Panc1 (cell line): ENCODE results near the gene NTN4. TPM values are rescaled to one million over a fixed set of nuclear protein-coding genes. Genes with fewer than 3 reads are reported as not detected.
"Not testable (repeated sequence)": the region's sequence is repeated elsewhere in the genome, so short reads cannot be mapped to it uniquely, and the experiment has no call there.

ENCODE experiments used
- ATAC-seq: fragments of 200-7000 bp; cut with Tn5 transposase; 2 replicates; pipeline ENCODE4 v1.9.1; 2020; ENCODE audit warnings: mild to moderate bottlenecking, moderate library complexity
- BruUV-seq: library from RNA; stranded (reverse); fragments of 400-500 nt; replicated peaks from 2 replicates; lab custom pipeline; 2021; lab: Mats Ljungman, UMichigan
- CTCF ChIA-PET: fragments of 300-600 bp; sonication (Branson Sonifier 250); formaldehyde crosslinking; loops from one replicate; lab custom pipeline; 2022; ENCODE audit warnings: antibody characterized with exemption; lab: Charles Lee
- POLR2A ChIA-PET: fragments of 300-600 bp; sonication (Branson Sonifier 250); formaldehyde crosslinking; loops from one replicate; lab custom pipeline; 2022; ENCODE audit warnings: antibody characterized with exemption; lab: Charles Lee
- DNase-seq: peaks from one replicate; pipeline ENCODE4 v3.0.0-alpha.2; 2010; ENCODE audit warnings: low read depth, low spot score
- H3K27ac ChIP-seq: 2 replicates; pipeline ENCODE4 v1.5.1; 2011; ENCODE audit warnings: mild to moderate bottlenecking, low read length, inconsistent platforms
- H3K27me3 ChIP-seq: fragments of 200-500 bp; sonication (Bioruptor generic); 2 replicates; pipeline ENCODE4 v1.6.0; 2014; ENCODE audit warnings: low read length, inconsistent platforms; ENCODE audit not compliant: control insufficient read depth, insufficient read depth
- H3K36me3 ChIP-seq: fragments of 200-500 bp; sonication (Bioruptor generic); 2 replicates; pipeline ENCODE4 v1.5.1; 2014; ENCODE audit warnings: inconsistent platforms, mild to moderate bottlenecking, low read length, moderate library complexity; ENCODE audit not compliant: control insufficient read depth, insufficient read depth
- H3K4me1 ChIP-seq: 2 replicates; pipeline ENCODE4 v1.5.1; 2011; ENCODE audit warnings: inconsistent platforms, mild to moderate bottlenecking, low read length, moderate library complexity; ENCODE audit not compliant: control insufficient read depth, insufficient read depth
- H3K4me3 ChIP-seq, 2 experiments: 2 replicates each; pipeline ENCODE4 v1.5.1; 2011 to 2012; ENCODE audit warnings: low read depth in 2 of 2, low read length in 2 of 2, mild to moderate bottlenecking in 2 of 2, inconsistent platforms in 1 of 2, moderate library complexity in 1 of 2
- H3K9me3 ChIP-seq: fragments of 200-500 bp; sonication (Bioruptor generic); 2 replicates; pipeline ENCODE4 v1.5.1; 2014; ENCODE audit warnings: low read depth, mild to moderate bottlenecking, inconsistent platforms, low read length, moderate library complexity; ENCODE audit not compliant: control insufficient read depth, insufficient read depth
- CTCF ChIP-seq: fragments of 450-650 bp; IDR thresholded peaks from 2 replicates; pipeline ENCODE4 v1.5.1; 2017; ENCODE audit warnings: mild to moderate bottlenecking
- POLR2AphosphoS5 ChIP-seq: IDR thresholded peaks from 2 replicates; pipeline ENCODE4 v1.6.1; 2012; ENCODE audit warnings: mild to moderate bottlenecking, low read depth, low read length, moderate library complexity
- REST ChIP-seq, 2 experiments: IDR thresholded peaks; 2 replicates each; pipeline ENCODE4 v1.6.1; 2011 to 2012; ENCODE audit warnings: low read depth in 2 of 2, control low read depth in 1 of 2, low read length in 1 of 2, mild to moderate bottlenecking in 1 of 2, moderate library complexity in 1 of 2; ENCODE audit not compliant: insufficient read depth in 1 of 2
- SIN3A ChIP-seq: IDR thresholded peaks from 2 replicates; pipeline ENCODE4 v1.6.1; 2012; ENCODE audit warnings: low read depth, mild to moderate bottlenecking, low read length, moderate library complexity, borderline replicate concordance; ENCODE audit not compliant: insufficient read depth
- TCF7L2 ChIP-seq: IDR thresholded peaks from 2 replicates; pipeline ENCODE4 v1.6.1; 2011; ENCODE audit warnings: mild to moderate bottlenecking, low read depth, low read length, inconsistent platforms
- in situ Hi-C: cut with HindIII; loops from 2 replicates; pipeline ENCODE4 v1.10.0; 2016; ENCODE audit warnings: low sequenced_read_pairs, low pct_unique_long_range_greater_than_20kb
- intact Hi-C: fragments of 100-400 bp; cut with micrococcal nuclease; formaldehyde crosslinking; loops from one replicate; pipeline ENCODE4 v1.10.0; 2022; ENCODE audit not compliant: unreplicated experiment
- total RNA-seq: library from RNA; stranded (reverse); gene quantifications from one replicate; pipeline ENCODE4 v1.2.1, GENCODE V29; 2021; ENCODE audit not compliant: unreplicated experiment

NTN4 gene
- total RNA-seq, 1 experiment from 2014 or later, result 17.1 TPM

GRCh38 chr12:95736631-95737030 is 53.9 kb downstream of the NTN4 start:
- no peak overlapping the region for H3K4me3 ChIP-seq
- H3K4me1 ChIP-seq, result no peaks in the 10 kb centered on the region
- ChIA-PET CTCF (no interaction called here), POLR2A (no interaction called here)
- no peak overlapping the region for H3K27ac ChIP-seq
- no peaks in the 10 kb centered on the region for H3K9me3 ChIP-seq
- BruUV-seq, result no TSS peak
- in situ Hi-C loops (no loop called here), intact Hi-C loops (no loop called here)
- no peaks in the 10 kb centered on the region for H3K36me3 ChIP-seq
- no peaks in the 10 kb centered on the region for H3K27me3 ChIP-seq
- DNase-seq (no peak), ATAC-seq (no peak)
- no peak for TF ChIP-seq CTCF
- no peak for TF ChIP-seq SIN3A
- TF ChIP-seq REST (IDR thresholded peaks at IDR 0.05; ENCODE audit: insufficient read depth in 1 of 2, low read depth in 2 of 2, low read length in 1 of 2), result no peak
- TF ChIP-seq TCF7L2, result no peak
- no peak for TF ChIP-seq POLR2AphosphoS5

GRCh38 chr12:95735728-95736127 is 54.8 kb downstream of the NTN4 start:
- H3K4me3 ChIP-seq, H3K36me3 ChIP-seq, DNase-seq, H3K4me1 ChIP-seq, H3K27me3 ChIP-seq, H3K9me3 ChIP-seq, POLR2A ChIA-PET, in situ Hi-C loops, BruUV-seq, H3K27ac ChIP-seq, intact Hi-C loops, CTCF ChIA-PET, ATAC-seq: not testable (repeated sequence)

GRCh38 chr12:95733141-95733825 is 57.3 kb downstream of the NTN4 start:
- Histone ChIP-seq H3K9me3 (no peaks in the 10 kb centered on the region), H3K27me3 (no peaks in the 10 kb centered on the region), H3K27ac (no peak overlapping the region), H3K36me3 (no peaks in the 10 kb centered on the region), H3K4me3 (no peak overlapping the region), H3K4me1 (no peaks in the 10 kb centered on the region)
- in situ Hi-C loops (no loop called here), intact Hi-C loops (no loop called here)
- no peak for TF ChIP-seq TCF7L2
- no peak for TF ChIP-seq CTCF
- TF ChIP-seq SIN3A, result no peak
- no peak for TF ChIP-seq REST (IDR thresholded peaks at IDR 0.05; ENCODE audit: insufficient read depth in 1 of 2, low read depth in 2 of 2, low read length in 1 of 2)
- no peak for TF ChIP-seq POLR2AphosphoS5
- ATAC-seq (no peak), DNase-seq (no peak)
- CTCF ChIA-PET, result interaction anchor here (0.7 kb wide), 1 partner anchor 16 kb away, joined by 6 read pairs; no protein-coding TSS in a partner anchor
- BruUV-seq, result no TSS peak
- POLR2A ChIA-PET, result no interaction called here
